ENCODE data around the gene VGLL4. TPM values are rescaled to one million over a fixed set of nuclear protein-coding genes. Genes with fewer than 3 reads are reported as not detected.

Gene VGLL4
- total and polyA plus RNA-seq, 2 of the 4 experiments (the other 2 are of a cell fraction) = 26.2 to 35.4 TPM

GRCh38 chr3:11655196-11655928 lies 11.6 kb upstream of the VGLL4 start:
- Histone ChIP-seq H2BK20ac (ENCODE audit: low read depth, low read length) (no peak overlapping the region), H3K23ac (ENCODE audit: low read depth, low read length) (no peak overlapping the region), H3K4me1 (ENCODE audit: control insufficient read depth, insufficient read depth, low read length) (no peaks in the 10 kb centered on the region), H3K14ac (replicated peaks; ENCODE audit: low read depth, low read length) (no peak overlapping the region), H3K27me3 (ENCODE audit: control insufficient read depth, insufficient read depth, low read length) (no peaks in the 10 kb centered on the region), H2BK5ac (ENCODE audit: low read depth, low read length, poor library complexity, severe bottlenecking) (no peak overlapping the region), H3K4me3 (ENCODE audit: insufficient read depth, low read depth, low read length) (no peak overlapping the region), H2BK15ac (ENCODE audit: low read depth, low read length) (no peak overlapping the region), H3K18ac (ENCODE audit: low read depth, low read length) (no peak overlapping the region), H4K91ac (ENCODE audit: insufficient read depth, low read depth, low read length) (no peak overlapping the region), H3K9me1 (ENCODE audit: insufficient read depth, low read length) (peaks cover 4% of the 10 kb centered on the region; the same call in 1 of the 2 replicates), H2AK5ac (ENCODE audit: low read depth, low read length) (no peak overlapping the region), H3K56ac (ENCODE audit: extremely low read depth, insufficient read depth, low read length) (no peak overlapping the region), H4K5ac (ENCODE audit: low read depth, low read length) (no peak overlapping the region), H2AK9ac (replicated peaks; ENCODE audit: low read depth, low read length, poor library complexity) (no peak overlapping the region), H3K79me1 (ENCODE audit: low read depth in 1 of 2, low read length in 2 of 2) (peaks cover 12 to 18% of the 10 kb centered on the region in 2 experiments; a peak in 3 of 4 replicates), H3K4me2 (ENCODE audit: low read depth, low read length) (no peak overlapping the region), H2BK120ac (ENCODE audit: low read depth, low read length) (no peak overlapping the region), H3K27ac (ENCODE audit: insufficient read depth, low read length) (no peak overlapping the region), H3K9me3 (ENCODE audit: control insufficient read depth, insufficient read depth, low read length) (no peaks in the 10 kb centered on the region), H4K8ac (ENCODE audit: low read depth in 2 of 2, low read length in 2 of 2) (no peak overlapping the region), H3K36me3 (ENCODE audit: control insufficient read depth, insufficient read depth, low read length) (no peaks in the 10 kb centered on the region), H3K4ac (ENCODE audit: low read depth, low read length) (no peak overlapping the region; the same call in 1 of the 2 replicates), H3K9ac (ENCODE audit: low read depth, low read length) (no peak overlapping the region), H4K20me1 (ENCODE audit: insufficient read depth, low read length) (no peaks in the 10 kb centered on the region; the same call in 1 of the 2 replicates), H2AFZ (replicated peaks; ENCODE audit: low read length, poor library complexity) (no peak overlapping the region)
- POLR2A ChIA-PET (ENCODE audit: unreplicated experiment) = no interaction called here
- 100% methylated on average over 1 of the region's 13 CpGs; no CpG with 5 or more reads in 1 of the 2 experiments for WGBS, 2 experiments (ENCODE audit: extremely low coverage in 2 of 2, insufficient read length in 1 of 2)
- ATAC-seq (ENCODE audit: low read depth) (no peak), DNase-seq (no peak)
- CTCF ChIA-PET = interaction anchor here (0.5 kb wide), 1 partner anchor 171 kb away, joined by 3 read pairs; no protein-coding TSS in a partner anchor
- dilution Hi-C loops (cut with HindIII; ENCODE audit: low sequenced_read_pairs, unreplicated experiment) = no loop called here
- intact Hi-C loops (cut with micrococcal nuclease) = loop anchor here (2.0 kb wide), 1 partner anchor 149 kb away; no protein-coding TSS in a partner anchor
- TF ChIP-seq RAD21 (IDR thresholded peaks at IDR 0.05; ENCODE audit: low read length) = peak; percentile 63
- TF ChIP-seq, protein P1, sequence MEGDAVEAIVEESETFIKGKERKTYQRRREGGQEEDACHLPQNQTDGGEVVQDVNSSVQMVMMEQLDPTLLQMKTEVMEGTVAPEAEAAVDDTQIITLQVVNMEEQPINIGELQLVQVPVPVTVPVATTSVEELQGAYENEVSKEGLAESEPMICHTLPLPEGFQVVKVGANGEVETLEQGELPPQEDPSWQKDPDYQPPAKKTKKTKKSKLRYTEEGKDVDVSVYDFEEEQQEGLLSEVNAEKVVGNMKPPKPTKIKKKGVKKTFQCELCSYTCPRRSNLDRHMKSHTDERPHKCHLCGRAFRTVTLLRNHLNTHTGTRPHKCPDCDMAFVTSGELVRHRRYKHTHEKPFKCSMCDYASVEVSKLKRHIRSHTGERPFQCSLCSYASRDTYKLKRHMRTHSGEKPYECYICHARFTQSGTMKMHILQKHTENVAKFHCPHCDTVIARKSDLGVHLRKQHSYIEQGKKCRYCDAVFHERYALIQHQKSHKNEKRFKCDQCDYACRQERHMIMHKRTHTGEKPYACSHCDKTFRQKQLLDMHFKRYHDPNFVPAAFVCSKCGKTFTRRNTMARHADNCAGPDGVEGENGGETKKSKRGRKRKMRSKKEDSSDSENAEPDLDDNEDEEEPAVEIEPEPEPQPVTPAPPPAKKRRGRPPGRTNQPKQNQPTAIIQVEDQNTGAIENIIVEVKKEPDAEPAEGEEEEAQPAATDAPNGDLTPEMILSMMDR (conservative IDR thresholded peaks at IDR 0.05; ENCODE audit: low read depth, low read length) = peak; percentile 41
- TF ChIP-seq ELK1 (IDR thresholded peaks at IDR 0.05; ENCODE audit: borderline replicate concordance, low read depth, low read length) = no peak
- no TSS peak for BruUV-seq (replicated peaks)
- in situ Hi-C loops (cut with MboI; ENCODE audit: low sequenced_read_pairs) = loop anchor here (5.0 to 25.0 kb wide), 5 partner anchors 147 to 893 kb away; no protein-coding TSS in a partner anchor

Data from IMR-90 (cell line).